ENCODE data around the gene TIPARP. TPM values are rescaled to one million over a fixed set of nuclear protein-coding genes. Genes with fewer than 3 reads are reported as not detected.

The TIPARP gene
- total and polyA plus RNA-seq, 4 donors, result 4.4 to 13.6 (median 8.8) TPM

- Histone ChIP-seq H3K9me3 (ENCODE audit: control insufficient read depth in 4 of 4, low read length in 3 of 4) (peaks cover 0 to 1% (median 0%) of the 10 kb centered on the region in 4 donors), H3K9ac (ENCODE audit: low read depth in 1 of 2, low read length in 2 of 2) (no peak overlapping the region), H3K27me3 (ENCODE audit: control insufficient read depth in 4 of 4, insufficient read depth in 4 of 4, low read length in 3 of 4) (no peaks in the 10 kb centered on the region), H3K36me3 (ENCODE audit: control insufficient read depth in 4 of 4, insufficient read depth in 3 of 4, low read depth in 1 of 4, low read length in 3 of 4) (no peaks in the 10 kb centered on the region), H3K27ac (ENCODE audit: low read depth in 1 of 2, low read length in 2 of 2) (no peak overlapping the region), H3K4me3 (ENCODE audit: low read depth in 1 of 3, low read length in 3 of 3) (no peak overlapping the region), H3K4me1 (ENCODE audit: control insufficient read depth in 4 of 4, insufficient read depth in 4 of 4, low read length in 3 of 4) (no peaks in the 10 kb centered on the region)
- TF ChIP-seq FOXA1 (IDR thresholded peaks at IDR 0.05) (no peak), FOXA2 (IDR thresholded peaks at IDR 0.05) (no peak), RAD21 (IDR thresholded peaks at IDR 0.05) (no peak), JUND (IDR thresholded peaks at IDR 0.05) (no peak), NR2F2 (IDR thresholded peaks at IDR 0.05) (no peak), CTCF (IDR thresholded peaks at IDR 0.05; ENCODE audit: low read depth, low read length, missing input control) (no peak), YY1 (IDR thresholded peaks at IDR 0.05) (no peak), MAX (IDR thresholded peaks at IDR 0.05) (no peak), EGR1 (IDR thresholded peaks at IDR 0.05; ENCODE audit: low read depth in 2 of 2) (no peak), ZBTB33 (IDR thresholded peaks at IDR 0.05) (no peak), TAF1 (conservative IDR thresholded peaks at IDR 0.05) (no peak), RXRA (IDR thresholded peaks at IDR 0.05) (no peak)
- no peak for DNase-seq (ENCODE audit: low spot score)
- 93% methylated on average over 4 of the region's 4 CpGs for WGBS
Measured at GRCh38 chr3:156750874-156751245, 76.5 kb downstream of the TIPARP start.

DNA sequence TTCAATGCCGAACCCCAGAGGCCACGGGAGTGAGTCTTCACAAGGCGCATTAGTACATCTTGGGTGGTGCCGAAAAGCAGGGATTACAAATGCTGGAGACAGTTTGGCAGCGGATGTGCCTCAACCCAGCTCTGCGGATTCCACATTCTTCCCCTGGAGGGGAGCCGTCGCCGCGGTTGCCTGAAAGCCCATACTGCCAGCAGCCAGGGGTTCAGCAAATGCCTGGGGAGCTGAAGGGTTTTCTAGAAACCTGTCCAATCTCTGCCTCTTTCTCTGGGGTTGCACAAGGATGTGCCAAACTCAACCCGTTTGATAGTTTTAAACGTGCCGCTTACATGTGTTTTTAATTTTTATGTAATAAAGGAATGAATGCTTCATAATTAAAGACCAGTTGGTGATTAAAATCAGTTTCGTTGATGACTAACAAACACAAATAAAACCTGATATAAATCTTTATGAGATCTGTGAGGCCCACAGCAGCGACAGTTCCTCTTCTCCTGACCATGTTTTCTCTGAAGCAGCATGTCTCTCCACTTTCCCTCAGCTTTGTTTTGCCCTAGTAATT lies 77.2 kb downstream of the TIPARP start:
- Histone ChIP-seq H3K36me3 (ENCODE audit: control insufficient read depth in 4 of 4, insufficient read depth in 3 of 4, low read depth in 1 of 4, low read length in 3 of 4) (no peaks in the 10 kb centered on the region), H3K9ac (ENCODE audit: low read depth in 1 of 2, low read length in 2 of 2) (no peak overlapping the region), H3K27ac (ENCODE audit: low read depth in 1 of 2, low read length in 2 of 2) (no peak overlapping the region), H3K4me3 (ENCODE audit: low read depth in 1 of 3, low read length in 3 of 3) (no peak overlapping the region), H3K27me3 (ENCODE audit: control insufficient read depth in 4 of 4, insufficient read depth in 4 of 4, low read length in 3 of 4) (no peaks in the 10 kb centered on the region), H3K9me3 (ENCODE audit: control insufficient read depth in 4 of 4, low read length in 3 of 4) (peaks cover 0 to 1% (median 0%) of the 10 kb centered on the region in 4 donors), H3K4me1 (ENCODE audit: control insufficient read depth in 4 of 4, insufficient read depth in 4 of 4, low read length in 3 of 4) (no peaks in the 10 kb centered on the region)
- TF ChIP-seq TAF1 (conservative IDR thresholded peaks at IDR 0.05) (no peak), EGR1 (IDR thresholded peaks at IDR 0.05; ENCODE audit: low read depth in 2 of 2) (no peak), MAX (IDR thresholded peaks at IDR 0.05) (no peak), HNF4G (IDR thresholded peaks at IDR 0.05) (no peak), RAD21 (IDR thresholded peaks at IDR 0.05) (no peak), SP1 (IDR thresholded peaks at IDR 0.05) (no peak), NR2F2 (IDR thresholded peaks at IDR 0.05) (no peak), ZBTB33 (IDR thresholded peaks at IDR 0.05) (no peak)
- TF ChIP-seq, protein P1, sequence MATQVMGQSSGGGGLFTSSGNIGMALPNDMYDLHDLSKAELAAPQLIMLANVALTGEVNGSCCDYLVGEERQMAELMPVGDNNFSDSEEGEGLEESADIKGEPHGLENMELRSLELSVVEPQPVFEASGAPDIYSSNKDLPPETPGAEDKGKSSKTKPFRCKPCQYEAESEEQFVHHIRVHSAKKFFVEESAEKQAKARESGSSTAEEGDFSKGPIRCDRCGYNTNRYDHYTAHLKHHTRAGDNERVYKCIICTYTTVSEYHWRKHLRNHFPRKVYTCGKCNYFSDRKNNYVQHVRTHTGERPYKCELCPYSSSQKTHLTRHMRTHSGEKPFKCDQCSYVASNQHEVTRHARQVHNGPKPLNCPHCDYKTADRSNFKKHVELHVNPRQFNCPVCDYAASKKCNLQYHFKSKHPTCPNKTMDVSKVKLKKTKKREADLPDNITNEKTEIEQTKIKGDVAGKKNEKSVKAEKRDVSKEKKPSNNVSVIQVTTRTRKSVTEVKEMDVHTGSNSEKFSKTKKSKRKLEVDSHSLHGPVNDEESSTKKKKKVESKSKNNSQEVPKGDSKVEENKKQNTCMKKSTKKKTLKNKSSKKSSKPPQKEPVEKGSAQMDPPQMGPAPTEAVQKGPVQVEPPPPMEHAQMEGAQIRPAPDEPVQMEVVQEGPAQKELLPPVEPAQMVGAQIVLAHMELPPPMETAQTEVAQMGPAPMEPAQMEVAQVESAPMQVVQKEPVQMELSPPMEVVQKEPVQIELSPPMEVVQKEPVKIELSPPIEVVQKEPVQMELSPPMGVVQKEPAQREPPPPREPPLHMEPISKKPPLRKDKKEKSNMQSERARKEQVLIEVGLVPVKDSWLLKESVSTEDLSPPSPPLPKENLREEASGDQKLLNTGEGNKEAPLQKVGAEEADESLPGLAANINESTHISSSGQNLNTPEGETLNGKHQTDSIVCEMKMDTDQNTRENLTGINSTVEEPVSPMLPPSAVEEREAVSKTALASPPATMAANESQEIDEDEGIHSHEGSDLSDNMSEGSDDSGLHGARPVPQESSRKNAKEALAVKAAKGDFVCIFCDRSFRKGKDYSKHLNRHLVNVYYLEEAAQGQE (IDR thresholded peaks at IDR 0.05), result no peak
- WGBS, result 58% methylated on average over 15 of the region's 15 CpGs
- DNase-seq (ENCODE audit: low spot score), result no peak
